ENCODE measurements around the gene PPP1R16B. TPM values are rescaled to one million over a fixed set of nuclear protein-coding genes. Genes with fewer than 3 reads are reported as not detected.

PPP1R16B gene
- total and polyA plus RNA-seq, 10 of the 15 experiments (the other 5 are each of a cell fraction or from before 2014, with no cell fraction given): 13.4 to 90.2 (median 66.7) TPM

DNA sequence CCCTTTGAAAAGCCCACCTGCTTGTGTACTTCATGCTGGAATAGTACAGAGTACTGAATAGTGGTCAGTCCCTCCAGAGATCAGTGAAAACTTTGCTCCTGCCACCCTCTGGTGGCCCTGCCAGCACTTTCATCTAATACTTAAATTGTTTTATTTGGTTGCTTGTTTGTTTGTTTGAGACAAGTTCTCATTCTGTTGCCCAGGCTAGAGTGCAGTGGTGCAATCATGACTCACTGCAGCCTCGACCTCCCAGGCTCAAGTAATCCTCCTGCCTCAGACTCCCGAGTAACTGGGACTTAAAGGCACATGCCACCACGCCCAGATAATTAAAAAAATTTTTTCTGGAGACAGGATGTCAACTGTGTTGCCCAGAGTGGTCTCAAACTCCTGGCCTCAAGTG is 129.8 kb downstream of the PPP1R16B start:
- Histone ChIP-seq H2AFZ (ENCODE audit: control insufficient read depth, low read depth, low read length) (no peak overlapping the region), H3K9me3 (replicated peaks; ENCODE audit: control insufficient read depth, insufficient read depth, low read length) (no peaks in the 10 kb centered on the region), H3K4me1 (ENCODE audit: control insufficient read depth, insufficient read depth, low read length) (no peaks in the 10 kb centered on the region; the same call in 1 of the 2 replicates), H3K27me3 (replicated peaks in 1 of 2; ENCODE audit: control insufficient read depth in 2 of 2, insufficient read depth in 2 of 2, low read length in 1 of 2) (no peaks in the 10 kb centered on the region), H4K20me1 (ENCODE audit: control insufficient read depth, insufficient read depth) (no peaks in the 10 kb centered on the region), H3K4me3 (no peak overlapping the region), H3K79me2 (ENCODE audit: control insufficient read depth, insufficient read depth, low read length) (peaks cover 92% of the 10 kb centered on the region), H3K9ac (ENCODE audit: control insufficient read depth, insufficient read depth, low read length) (no peak overlapping the region), H3K27ac (ENCODE audit: control insufficient read depth, insufficient read depth) (no peak overlapping the region), H3K36me3 (ENCODE audit: control insufficient read depth in 2 of 2, insufficient read depth in 2 of 2, low read length in 1 of 2) (peaks cover 17 to 25% of the 10 kb centered on the region in 2 experiments), H3K4me2 (ENCODE audit: control insufficient read depth, insufficient read depth) (no peak overlapping the region; the same call in 1 of the 2 replicates)
- CTCF ChIA-PET: interaction anchor here (1.1 kb wide), 1 partner anchor 102 kb away, joined by 3 read pairs; no protein-coding TSS in a partner anchor
- POLR2A ChIA-PET: no interaction called here
- SMC1A ChIA-PET (ENCODE audit: uncharacterized antibody, unreplicated experiment): no interaction called here
- BruUV-seq (replicated peaks): no TSS peak
- RAD21 ChIA-PET (ENCODE audit: unreplicated experiment): interaction anchor here (11.9 kb wide), 1 partner anchor 113 kb away, joined by 91 read pairs; no protein-coding TSS in a partner anchor
- intact Hi-C loops (cut with micrococcal nuclease; ENCODE audit: unreplicated experiment) (no loop called here), in situ Hi-C loops (cut with MboI) (no loop called here)
- DNase-seq (ENCODE audit: low read depth, low spot score): no peak
- FAIRE-seq: no peak
- peak; percentile 69 for ATAC-seq
- peak; percentile 10 to 39 (median 20); a peak in 3 of 6 replicates for TF ChIP-seq CTCF (IDR thresholded peaks at IDR 0.05 in 2 of 3, conservative IDR thresholded peaks at IDR 0.05 in 1 of 3; ENCODE audit: control insufficient read depth in 2 of 3, extremely low read depth in 1 of 3, insufficient read depth in 1 of 3, low read depth in 3 of 3, low read length in 3 of 3)
- TF ChIP-seq RAD21 (IDR thresholded peaks at IDR 0.05; ENCODE audit: insufficient read depth, low read depth, low read length): peak; percentile 47
- TF ChIP-seq MLLT1 (IDR thresholded peaks at IDR 0.05): no peak
- TF ChIP-seq SMC3 (IDR thresholded peaks at IDR 0.05; ENCODE audit: borderline replicate concordance, low read length): peak; percentile 34; the same call in 1 of the 2 replicates
- 56% methylated on average over 3 of the region's 3 CpGs for WGBS (ENCODE audit: insufficient coverage, insufficient replicate concordance, low lambda C conversion rate, missing lambda C conversion rate)

All from GM12878 (cell line).